Neutrophil (primary cell): ENCODE measurements around the gene PROSER3.
"Not testable (repeated sequence)": the region's sequence is repeated elsewhere in the genome, so short reads cannot be mapped to it uniquely, and the experiment has no call there.

Source experiments
- H3K27ac ChIP-seq: fragments of 200-600 bp; sonication (generic); 2 replicates; pipeline ENCODE4 v1.5.1; 2016; ENCODE audit warnings: mild to moderate bottlenecking, moderate library complexity
- H3K27me3 ChIP-seq: fragments of 200-600 bp; sonication (generic); 2 replicates; pipeline ENCODE4 v1.6.0; 2016; ENCODE audit warnings: mild to moderate bottlenecking
- H3K36me3 ChIP-seq: fragments of 200-600 bp; sonication (generic); 2 replicates; pipeline ENCODE4 v1.5.1; 2017
- H3K4me1 ChIP-seq, 2 experiments: fragments of 200-600 bp in 1 of 2; sonication (generic) in 1 of 2; 1 replicate in 1 of 2; 2 replicates in 1 of 2; pipeline versions ENCODE4 v1.5.1 to v1.6.1; 2013 to 2016; ENCODE audit warnings: low read depth in 1 of 2, low read length in 1 of 2, mild to moderate bottlenecking in 1 of 2, moderate library complexity in 1 of 2; ENCODE audit not compliant: control insufficient read depth in 1 of 2, insufficient read depth in 1 of 2
- H3K4me3 ChIP-seq, 2 experiments: fragments of 200-600 bp in 1 of 2; sonication (generic) in 1 of 2; 1 replicate in 1 of 2; 2 replicates in 1 of 2; pipeline ENCODE4 v1.5.1; 2013 to 2016; ENCODE audit warnings: low read depth in 1 of 2, low read length in 1 of 2, mild to moderate bottlenecking in 1 of 2, moderate library complexity in 1 of 2
- H3K9me3 ChIP-seq: fragments of 200-600 bp; sonication (generic); 2 replicates; pipeline ENCODE4 v1.5.1; 2016
- TF ChIP-seq, protein P1 (sequence below): fragments of 200-600 bp; sonication (generic); IDR thresholded peaks from 2 replicates; pipeline ENCODE4 v1.5.1; 2016; ENCODE audit warnings: antibody characterized with exemption

Gene PROSER3

DNA sequence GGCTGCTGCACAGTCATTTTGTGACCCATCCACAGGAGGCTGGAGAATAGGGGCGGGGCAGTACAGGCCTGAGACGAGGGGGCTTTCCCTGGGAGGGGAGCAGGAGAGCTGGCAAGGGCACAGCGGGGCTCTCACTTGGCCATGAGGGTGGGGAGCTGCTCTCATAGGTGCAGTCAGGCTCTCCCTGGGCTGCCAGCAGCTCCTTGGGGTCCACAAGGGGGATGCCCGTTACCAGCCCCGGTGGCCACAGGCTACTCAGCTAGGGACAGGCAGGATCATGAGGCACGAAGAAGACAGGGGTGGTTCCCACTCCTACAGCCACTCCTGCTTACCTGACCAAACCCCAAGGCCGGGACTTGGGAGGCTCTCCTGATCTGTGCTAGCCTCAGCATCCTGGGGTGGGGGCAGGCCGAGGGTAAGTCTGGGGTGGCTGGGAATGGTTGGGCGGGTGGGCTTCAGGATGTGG, 33.9 kb downstream of the PROSER3 start:
- Histone ChIP-seq H3K27me3 (peaks cover 24% of the 10 kb centered on the region), H3K4me3 (no peak overlapping the region), H3K9me3 (no peaks in the 10 kb centered on the region), H3K4me1 (no peaks in the 10 kb centered on the region), H3K36me3 (peaks cover 18% of the 10 kb centered on the region), H3K27ac (no peak overlapping the region)
- TF ChIP-seq, protein P1, sequence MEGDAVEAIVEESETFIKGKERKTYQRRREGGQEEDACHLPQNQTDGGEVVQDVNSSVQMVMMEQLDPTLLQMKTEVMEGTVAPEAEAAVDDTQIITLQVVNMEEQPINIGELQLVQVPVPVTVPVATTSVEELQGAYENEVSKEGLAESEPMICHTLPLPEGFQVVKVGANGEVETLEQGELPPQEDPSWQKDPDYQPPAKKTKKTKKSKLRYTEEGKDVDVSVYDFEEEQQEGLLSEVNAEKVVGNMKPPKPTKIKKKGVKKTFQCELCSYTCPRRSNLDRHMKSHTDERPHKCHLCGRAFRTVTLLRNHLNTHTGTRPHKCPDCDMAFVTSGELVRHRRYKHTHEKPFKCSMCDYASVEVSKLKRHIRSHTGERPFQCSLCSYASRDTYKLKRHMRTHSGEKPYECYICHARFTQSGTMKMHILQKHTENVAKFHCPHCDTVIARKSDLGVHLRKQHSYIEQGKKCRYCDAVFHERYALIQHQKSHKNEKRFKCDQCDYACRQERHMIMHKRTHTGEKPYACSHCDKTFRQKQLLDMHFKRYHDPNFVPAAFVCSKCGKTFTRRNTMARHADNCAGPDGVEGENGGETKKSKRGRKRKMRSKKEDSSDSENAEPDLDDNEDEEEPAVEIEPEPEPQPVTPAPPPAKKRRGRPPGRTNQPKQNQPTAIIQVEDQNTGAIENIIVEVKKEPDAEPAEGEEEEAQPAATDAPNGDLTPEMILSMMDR, result no peak

DNA sequence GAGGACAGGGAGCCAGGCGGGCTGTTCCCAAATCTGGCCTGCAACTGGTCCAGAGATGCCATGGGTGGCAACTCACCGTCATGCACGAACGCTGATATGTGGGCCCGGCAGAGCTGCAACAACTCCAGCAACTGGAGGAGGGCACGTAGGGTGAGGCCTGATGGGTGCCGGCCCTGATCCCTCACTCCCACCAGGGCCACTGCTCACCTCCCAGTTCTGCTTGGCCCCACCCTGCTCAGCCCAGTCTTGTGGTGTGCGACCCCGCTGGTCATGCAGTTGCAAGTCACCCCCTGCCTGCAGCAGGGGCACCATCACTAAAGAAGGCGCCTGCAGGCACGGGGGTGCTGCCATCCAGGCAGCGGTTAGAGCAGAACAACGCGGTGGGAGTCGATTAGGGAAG, 34.3 kb downstream of the PROSER3 start:
- no peaks in the 10 kb centered on the region for H3K4me1 ChIP-seq

DNA sequence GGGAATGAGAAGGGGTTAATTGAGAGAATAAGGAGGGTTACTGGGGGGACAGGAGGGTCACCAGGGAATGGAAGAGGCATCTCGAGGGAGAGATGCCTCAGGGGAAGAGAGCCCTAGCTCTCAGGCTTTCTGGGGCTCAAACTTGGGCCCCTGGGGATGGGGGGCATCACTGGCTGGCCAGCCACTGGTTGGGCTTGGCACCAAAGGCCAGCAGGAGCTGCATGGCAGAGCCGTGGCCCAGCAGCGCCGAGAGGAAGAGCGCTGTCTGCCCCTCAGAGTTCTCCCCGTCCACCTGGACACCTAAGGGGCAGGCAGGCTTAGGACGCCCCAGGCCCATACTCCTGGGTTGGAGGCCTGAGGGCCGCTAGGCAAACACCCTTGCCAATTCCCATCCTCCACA, 34.9 kb downstream of the PROSER3 start:
- TF ChIP-seq, protein P1, result no peak
- H3K4me1 ChIP-seq, result peaks cover 3 to 6% of the 10 kb centered on the region in 2 experiments
- no peaks in the 10 kb centered on the region for H3K9me3 ChIP-seq
- peaks cover 34% of the 10 kb centered on the region for H3K27me3 ChIP-seq
- H3K36me3 ChIP-seq, result peaks cover 7% of the 10 kb centered on the region
- no peak overlapping the region for H3K27ac ChIP-seq
- no peak overlapping the region for H3K4me3 ChIP-seq

More for the DNA sequence above, 34.3 kb downstream of the PROSER3 start:
- Histone ChIP-seq H3K27ac (no peak overlapping the region), H3K9me3 (no peaks in the 10 kb centered on the region), H3K4me3 (no peak overlapping the region), H3K27me3 (peaks cover 28% of the 10 kb centered on the region), H3K36me3 (peaks cover 13% of the 10 kb centered on the region)
- TF ChIP-seq, protein P1, result no peak

DNA sequence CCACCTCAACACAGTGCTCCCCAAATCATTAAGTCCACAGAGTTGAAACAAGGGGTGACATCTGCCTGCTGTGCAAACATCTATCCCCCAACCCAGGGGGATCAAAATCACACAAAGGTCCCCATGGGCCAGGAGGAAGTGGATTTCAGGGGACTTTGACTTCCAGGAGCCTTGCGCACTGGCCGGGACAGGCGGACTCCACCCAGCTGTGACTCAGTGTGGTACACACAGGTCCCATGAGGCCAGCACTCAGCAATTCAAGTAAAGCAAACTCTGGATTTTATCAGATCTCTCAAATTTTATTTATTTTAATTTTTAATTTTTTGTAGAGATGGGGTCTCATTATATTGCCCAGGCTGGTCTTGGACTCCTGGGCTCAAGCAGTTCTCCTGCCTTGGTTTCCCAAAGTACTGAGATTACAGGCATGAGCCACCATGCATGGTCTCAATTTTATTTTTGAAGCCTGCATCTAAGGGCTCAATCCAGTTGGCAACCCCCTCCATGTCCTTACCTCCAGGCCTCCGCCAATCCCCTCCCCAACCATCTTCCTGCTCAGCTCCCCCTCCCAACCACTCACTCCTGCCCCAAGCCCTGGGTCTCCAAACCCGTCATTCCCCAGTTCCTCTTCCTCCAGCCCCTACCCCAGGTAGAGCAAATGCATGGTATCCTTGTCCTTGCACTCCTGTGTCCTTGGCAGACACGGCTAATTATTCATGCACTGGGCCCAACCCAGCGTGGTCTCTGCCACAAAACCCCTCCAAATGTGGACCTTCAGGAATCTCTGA, 35.6 kb downstream of the PROSER3 start:
- TF ChIP-seq, protein P1, result no peak
- peaks cover 4% of the 10 kb centered on the region for H3K36me3 ChIP-seq
- H3K27me3 ChIP-seq, result peaks cover 41% of the 10 kb centered on the region
- H3K4me1 ChIP-seq, result peaks cover 5 to 8% of the 10 kb centered on the region in 2 experiments
- H3K4me3 ChIP-seq, result no peak overlapping the region
- no peaks in the 10 kb centered on the region for H3K9me3 ChIP-seq
- no peak overlapping the region for H3K27ac ChIP-seq

DNA sequence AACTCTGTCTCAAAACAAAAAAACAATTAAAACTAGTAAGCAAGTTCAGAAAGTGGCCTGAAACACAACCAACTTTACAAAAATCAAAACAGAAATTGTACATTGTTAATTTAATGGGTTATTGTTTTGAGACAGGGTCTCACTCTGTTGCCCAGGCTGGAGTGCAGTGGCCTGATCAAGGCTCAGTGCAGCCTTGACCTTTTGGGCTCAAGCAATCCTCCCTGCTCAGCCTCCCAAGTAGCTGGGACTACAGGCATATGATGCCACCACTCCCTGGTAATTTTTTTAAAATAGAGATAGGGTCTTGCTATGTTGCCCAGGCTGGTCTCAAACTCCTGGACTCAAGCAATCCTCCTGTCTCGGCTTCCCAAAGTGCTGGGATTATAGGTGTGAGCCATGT, 37.6 kb downstream of the PROSER3 start:
- H3K36me3 ChIP-seq, H3K9me3 ChIP-seq, H3K4me1 ChIP-seq, H3K4me3 ChIP-seq, H3K27ac ChIP-seq: not testable (repeated sequence)
- peaks cover 49% of the 10 kb centered on the region for H3K27me3 ChIP-seq
